H1 (cell line): ENCODE measurements around the gene CFAP97D2.

ENCODE experiments used
- CTCF ChIP-seq, 3 experiments: IDR thresholded peaks; 1 replicate in 2 of 3; 2 replicates in 1 of 3; pipeline versions ENCODE4 v1.5.1 to v1.6.1; 2011; ENCODE audit warnings: low read length in 3 of 3, mild to moderate bottlenecking in 3 of 3, inconsistent platforms in 2 of 3, low read depth in 1 of 3, moderate library complexity in 1 of 3; ENCODE audit not compliant: insufficient read depth in 1 of 3; ENCODE audit errors: control extremely low read depth in 1 of 3
- HDAC2 ChIP-seq, 2 experiments: fragments of 300-600 bp in 1 of 2; sonication (generic) in 1 of 2; IDR thresholded peaks; 2 replicates each; pipeline ENCODE4 v1.6.1; 2011 to 2012; ENCODE audit warnings: low read depth in 2 of 2, low read length in 2 of 2, mild to moderate bottlenecking in 2 of 2, moderate library complexity in 2 of 2, borderline replicate concordance in 1 of 2, inconsistent platforms in 1 of 2
- SRF ChIP-seq: IDR thresholded peaks from 2 replicates; pipeline ENCODE4 v1.6.1; 2011; ENCODE audit warnings: mild to moderate bottlenecking, low read depth, low read length, moderate library complexity
- TCF12 ChIP-seq: IDR thresholded peaks from 2 replicates; pipeline ENCODE4 v1.6.1; 2011; ENCODE audit warnings: low read depth, mild to moderate bottlenecking, low read length

- TF ChIP-seq SRF (no peak), HDAC2 (IDR thresholded peaks at IDR 0.05; ENCODE audit: borderline replicate concordance in 1 of 2, low read depth in 2 of 2, low read length in 2 of 2) (no peak), CTCF (IDR thresholded peaks at IDR 0.05; ENCODE audit: control extremely low read depth in 1 of 3, insufficient read depth in 1 of 3, low read depth in 1 of 3, low read length in 3 of 3) (no peak), TCF12 (no peak)
These were observed 29.0 kb upstream of the CFAP97D2 start for GRCh38 chr13:114149774-114150740.
